ENCODE measurements around the gene WDR53.

DNA sequence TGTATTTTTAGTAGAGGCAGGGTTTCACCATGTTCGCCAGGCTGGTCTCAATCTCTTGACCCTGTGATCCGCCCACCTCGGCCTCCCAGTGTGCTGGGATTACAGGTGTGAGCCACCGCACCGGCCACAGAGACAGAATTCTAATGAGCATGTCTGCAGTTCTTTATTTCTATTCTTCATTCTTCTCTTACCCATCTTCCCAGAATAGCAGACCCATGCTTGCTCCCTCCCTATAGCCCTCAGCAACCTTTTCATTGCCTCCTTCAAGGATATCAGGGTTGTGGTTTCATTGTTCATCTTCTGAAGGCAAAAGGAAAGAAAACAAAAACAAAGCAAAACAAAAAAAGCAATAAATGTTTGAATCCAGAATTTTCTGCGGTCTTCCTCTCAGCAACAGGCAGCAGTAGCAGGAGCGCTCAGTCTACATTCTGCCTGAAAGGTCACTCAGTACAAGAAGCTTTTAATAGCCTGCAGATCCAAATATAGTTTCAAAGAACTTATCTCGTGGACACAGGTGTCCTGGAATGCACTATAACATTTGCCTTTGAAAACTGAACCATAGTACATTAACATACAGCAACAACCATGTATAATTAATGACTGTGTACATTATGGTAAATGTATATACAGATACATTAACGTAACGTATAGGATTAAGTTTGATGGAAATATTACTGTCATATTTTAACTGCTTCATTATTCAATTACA, 53.3 kb downstream of the WDR53 start, which contains the start of gene SMCO1:
- TF ChIP-seq CTCF (IDR thresholded peaks at IDR 0.05) (no peak), POLR2A (IDR thresholded peaks at IDR 0.05) (no peak), POLR2AphosphoS5 (IDR thresholded peaks at IDR 0.05) (no peak)

Measured in suprapubic skin (tissue), 4 donors.